ENCODE data around the gene POLQ. TPM values are rescaled to one million over a fixed set of nuclear protein-coding genes. Genes with fewer than 3 reads are reported as not detected.
A peak's percentile ranks its signal among the peaks of the same experiment; 100 is the strongest.

POLQ gene
- polyA plus RNA-seq, 1 donor (not counting 4 experiments of a cell fraction or from before 2014, with no cell fraction given) = 4.4 TPM

DNA sequence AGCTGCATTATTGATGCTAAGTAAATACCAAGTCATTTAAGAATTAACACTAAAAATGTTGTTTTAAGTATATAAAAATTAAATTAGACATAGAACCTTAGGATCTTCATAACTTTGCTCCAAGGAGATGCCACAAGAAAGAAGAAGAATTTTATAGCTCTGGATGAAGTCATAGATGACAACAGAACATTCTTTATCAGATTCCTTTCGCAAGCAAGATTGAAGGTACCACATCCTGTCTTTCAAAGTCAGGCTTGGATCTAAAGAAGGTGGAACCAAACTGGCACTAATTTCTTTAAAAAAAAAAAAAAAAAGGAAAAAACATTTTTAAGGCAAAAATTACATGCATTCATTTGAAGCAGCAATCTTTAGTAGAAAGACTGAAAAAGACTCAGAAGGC, 62.5 kb downstream of the POLQ start:
- H3K4me1 ChIP-seq (ENCODE audit: control insufficient read depth, extremely low read depth, insufficient read depth, low read length) = peaks cover 18% of the 10 kb centered on the region
- DNase-seq (ENCODE audit: low read depth, low spot score) (no peak), FAIRE-seq (peak; percentile 44)
- H3K9me1 ChIP-seq (ENCODE audit: control insufficient read depth, extremely low read depth, insufficient read depth, low read length) = no peaks in the 10 kb centered on the region
- no peak overlapping the region for H3K4me3 ChIP-seq (ENCODE audit: control insufficient read depth in 2 of 3, extremely low read depth in 1 of 3, insufficient read depth in 2 of 3, low read depth in 1 of 3, low read length in 3 of 3)
- no peaks in the 10 kb centered on the region for H3K9me3 ChIP-seq (ENCODE audit: control insufficient read depth, low read depth, low read length)
- H3K27me3 ChIP-seq (ENCODE audit: control insufficient read depth, extremely low read depth, insufficient read depth, low read length) = no peaks in the 10 kb centered on the region
- no peaks in the 10 kb centered on the region for H4K20me1 ChIP-seq (ENCODE audit: control insufficient read depth, extremely low read depth, insufficient read depth, low read length)
- TF ChIP-seq EZH2 (IDR thresholded peaks at IDR 0.05; ENCODE audit: low read length) = no peak
- TF ChIP-seq, protein P1, sequence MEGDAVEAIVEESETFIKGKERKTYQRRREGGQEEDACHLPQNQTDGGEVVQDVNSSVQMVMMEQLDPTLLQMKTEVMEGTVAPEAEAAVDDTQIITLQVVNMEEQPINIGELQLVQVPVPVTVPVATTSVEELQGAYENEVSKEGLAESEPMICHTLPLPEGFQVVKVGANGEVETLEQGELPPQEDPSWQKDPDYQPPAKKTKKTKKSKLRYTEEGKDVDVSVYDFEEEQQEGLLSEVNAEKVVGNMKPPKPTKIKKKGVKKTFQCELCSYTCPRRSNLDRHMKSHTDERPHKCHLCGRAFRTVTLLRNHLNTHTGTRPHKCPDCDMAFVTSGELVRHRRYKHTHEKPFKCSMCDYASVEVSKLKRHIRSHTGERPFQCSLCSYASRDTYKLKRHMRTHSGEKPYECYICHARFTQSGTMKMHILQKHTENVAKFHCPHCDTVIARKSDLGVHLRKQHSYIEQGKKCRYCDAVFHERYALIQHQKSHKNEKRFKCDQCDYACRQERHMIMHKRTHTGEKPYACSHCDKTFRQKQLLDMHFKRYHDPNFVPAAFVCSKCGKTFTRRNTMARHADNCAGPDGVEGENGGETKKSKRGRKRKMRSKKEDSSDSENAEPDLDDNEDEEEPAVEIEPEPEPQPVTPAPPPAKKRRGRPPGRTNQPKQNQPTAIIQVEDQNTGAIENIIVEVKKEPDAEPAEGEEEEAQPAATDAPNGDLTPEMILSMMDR (optimal IDR thresholded peaks at IDR 0.05 in 1 of 3, IDR thresholded peaks at IDR 0.05 in 1 of 3, conservative IDR thresholded peaks at IDR 0.05 in 1 of 3; ENCODE audit: extremely low read depth in 1 of 3, insufficient read depth in 2 of 3, low read length in 3 of 3) = no peak
- no peaks in the 10 kb centered on the region for H3K79me2 ChIP-seq (ENCODE audit: control insufficient read depth, insufficient read depth, low read length)
- peak overlapping the region; percentile 15 for H3K27ac ChIP-seq (ENCODE audit: control insufficient read depth, insufficient read depth, low read length)
- peaks cover 0 to 7% of the 10 kb centered on the region in 2 experiments for H3K36me3 ChIP-seq (ENCODE audit: control insufficient read depth in 2 of 2, extremely low read depth in 1 of 2, insufficient read depth in 2 of 2, low read length in 2 of 2)
- dilution Hi-C loops (cut with MboI; ENCODE audit: extremely low pct_ligation_motif_present, low sequenced_read_pairs) = no loop called here
- H3K9ac ChIP-seq (ENCODE audit: control insufficient read depth, extremely low read depth, insufficient read depth, low read length) = no peak overlapping the region
- H2AFZ ChIP-seq (ENCODE audit: control insufficient read depth, low read length) = no peak overlapping the region
- no peak overlapping the region for H3K4me2 ChIP-seq (ENCODE audit: control insufficient read depth, extremely low read depth, insufficient read depth, low read depth, low read length)

DNA sequence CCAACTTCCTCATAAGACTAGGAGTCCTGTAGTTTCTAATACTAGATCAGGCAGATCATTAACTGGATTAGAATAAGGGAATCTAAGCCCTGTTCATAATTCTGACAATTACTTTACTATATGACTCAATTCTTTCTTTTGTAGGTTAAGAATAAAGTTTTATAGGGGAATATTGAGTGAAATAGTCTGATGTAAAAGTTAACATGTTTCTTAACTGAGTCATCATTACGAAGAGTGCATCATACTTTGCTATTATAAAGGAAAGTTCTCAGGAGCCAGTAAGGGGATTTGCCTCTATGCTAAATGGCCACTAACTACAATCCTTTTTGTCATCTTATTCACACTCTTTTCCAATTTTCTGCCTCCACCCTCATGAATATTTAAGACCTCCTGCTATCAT, 63.1 kb downstream of the POLQ start:
- H3K36me3 ChIP-seq (ENCODE audit: control insufficient read depth in 2 of 2, extremely low read depth in 1 of 2, insufficient read depth in 2 of 2, low read length in 2 of 2) = peaks cover 0 to 7% of the 10 kb centered on the region in 2 experiments
- no peaks in the 10 kb centered on the region for H3K79me2 ChIP-seq (ENCODE audit: control insufficient read depth, insufficient read depth, low read length)
- H3K27me3 ChIP-seq (ENCODE audit: control insufficient read depth, extremely low read depth, insufficient read depth, low read length) = no peaks in the 10 kb centered on the region
- no peak overlapping the region for H3K4me3 ChIP-seq (ENCODE audit: control insufficient read depth in 2 of 3, extremely low read depth in 1 of 3, insufficient read depth in 2 of 3, low read depth in 1 of 3, low read length in 3 of 3)
- peak; percentile 46 for FAIRE-seq
- no peak overlapping the region for H2AFZ ChIP-seq (ENCODE audit: control insufficient read depth, low read length)
- H3K27ac ChIP-seq (ENCODE audit: control insufficient read depth, insufficient read depth, low read length) = peak overlapping the region; percentile 51
- H3K4me2 ChIP-seq (ENCODE audit: control insufficient read depth, extremely low read depth, insufficient read depth, low read depth, low read length) = peak overlapping the region; percentile 55
- H4K20me1 ChIP-seq (ENCODE audit: control insufficient read depth, extremely low read depth, insufficient read depth, low read length) = no peaks in the 10 kb centered on the region
- no peaks in the 10 kb centered on the region for H3K9me1 ChIP-seq (ENCODE audit: control insufficient read depth, extremely low read depth, insufficient read depth, low read length)
- DNase-seq (ENCODE audit: low read depth, low spot score) = no peak
- no peak for TF ChIP-seq EZH2 (IDR thresholded peaks at IDR 0.05; ENCODE audit: low read length)
- TF ChIP-seq, protein P1 (optimal IDR thresholded peaks at IDR 0.05 in 1 of 3, IDR thresholded peaks at IDR 0.05 in 1 of 3, conservative IDR thresholded peaks at IDR 0.05 in 1 of 3; ENCODE audit: extremely low read depth in 1 of 3, insufficient read depth in 2 of 3, low read length in 3 of 3) = no peak
- H3K9me3 ChIP-seq (ENCODE audit: control insufficient read depth, low read depth, low read length) = no peaks in the 10 kb centered on the region
- dilution Hi-C loops (cut with MboI; ENCODE audit: extremely low pct_ligation_motif_present, low sequenced_read_pairs) = no loop called here
- H3K9ac ChIP-seq (ENCODE audit: control insufficient read depth, extremely low read depth, insufficient read depth, low read length) = no peak overlapping the region
- H3K4me1 ChIP-seq (ENCODE audit: control insufficient read depth, extremely low read depth, insufficient read depth, low read length) = peaks cover 18% of the 10 kb centered on the region

Measured in keratinocyte (primary cell).